Uterus (tissue), 2 donors: ENCODE results near the gene OBSCN.

Experiments
- POLR2A ChIP-seq, 2 donors: fragments of 450-650 bp; IDR thresholded peaks; one replicate each; pipeline ENCODE4 v1.6.1; 2016; ENCODE audit warnings: antibody characterized with exemption in 2 of 2, mild to moderate bottlenecking in 1 of 2, moderate library complexity in 1 of 2
- TF ChIP-seq, protein P1 (sequence below), 4 experiments: fragments of 200-600 bp in 2 of 4; fragments of 450-650 bp in 2 of 4; sonication (generic) in 2 of 4; IDR thresholded peaks; one replicate each; pipeline ENCODE4 v1.5.1; 2016 to 2019; ENCODE audit warnings: antibody characterized with exemption in 4 of 4, mild to moderate bottlenecking in 2 of 4, moderate library complexity in 1 of 4

DNA sequence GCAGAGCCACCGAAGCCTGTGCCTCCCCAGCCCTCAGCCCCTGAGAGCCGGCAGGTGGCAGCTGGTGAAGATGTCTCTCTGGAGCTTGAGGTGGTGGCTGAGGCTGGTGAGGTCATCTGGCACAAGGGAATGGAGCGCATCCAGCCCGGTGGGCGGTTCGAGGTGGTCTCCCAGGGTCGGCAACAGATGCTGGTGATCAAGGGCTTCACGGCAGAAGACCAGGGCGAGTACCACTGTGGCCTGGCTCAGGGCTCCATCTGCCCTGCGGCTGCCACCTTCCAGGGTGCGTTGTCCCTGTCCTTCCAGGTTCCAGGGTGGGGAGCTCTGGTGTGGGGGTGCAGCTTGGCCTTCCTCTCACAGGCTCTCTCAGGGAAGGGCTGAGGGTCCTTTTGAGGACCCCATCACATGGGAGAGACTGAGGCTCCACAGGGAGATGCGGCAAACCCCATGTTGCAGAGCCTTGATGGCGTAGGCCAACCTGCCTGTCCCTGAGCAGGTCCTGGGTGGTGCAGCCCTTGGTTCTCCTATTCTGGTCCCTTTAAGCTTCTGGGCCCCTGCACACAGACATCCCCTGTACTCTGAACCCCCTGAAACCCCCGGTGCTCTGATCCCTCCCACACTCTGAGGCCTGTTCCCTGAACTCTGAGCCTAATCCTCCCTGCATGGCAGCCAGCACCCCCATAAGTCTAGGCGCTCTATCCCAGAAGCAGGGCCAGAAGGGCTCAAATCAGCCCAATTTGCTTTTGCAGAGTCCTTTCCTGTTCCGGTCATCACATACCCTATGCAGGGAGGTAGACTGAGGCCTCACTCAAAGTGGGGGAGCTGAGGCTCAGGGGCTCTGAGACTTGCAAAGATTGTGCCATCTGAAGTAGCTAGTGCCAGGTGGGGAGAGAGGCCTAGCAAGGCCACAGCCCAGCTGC is 110.3 kb downstream of the OBSCN start:
- TF ChIP-seq, protein P1, sequence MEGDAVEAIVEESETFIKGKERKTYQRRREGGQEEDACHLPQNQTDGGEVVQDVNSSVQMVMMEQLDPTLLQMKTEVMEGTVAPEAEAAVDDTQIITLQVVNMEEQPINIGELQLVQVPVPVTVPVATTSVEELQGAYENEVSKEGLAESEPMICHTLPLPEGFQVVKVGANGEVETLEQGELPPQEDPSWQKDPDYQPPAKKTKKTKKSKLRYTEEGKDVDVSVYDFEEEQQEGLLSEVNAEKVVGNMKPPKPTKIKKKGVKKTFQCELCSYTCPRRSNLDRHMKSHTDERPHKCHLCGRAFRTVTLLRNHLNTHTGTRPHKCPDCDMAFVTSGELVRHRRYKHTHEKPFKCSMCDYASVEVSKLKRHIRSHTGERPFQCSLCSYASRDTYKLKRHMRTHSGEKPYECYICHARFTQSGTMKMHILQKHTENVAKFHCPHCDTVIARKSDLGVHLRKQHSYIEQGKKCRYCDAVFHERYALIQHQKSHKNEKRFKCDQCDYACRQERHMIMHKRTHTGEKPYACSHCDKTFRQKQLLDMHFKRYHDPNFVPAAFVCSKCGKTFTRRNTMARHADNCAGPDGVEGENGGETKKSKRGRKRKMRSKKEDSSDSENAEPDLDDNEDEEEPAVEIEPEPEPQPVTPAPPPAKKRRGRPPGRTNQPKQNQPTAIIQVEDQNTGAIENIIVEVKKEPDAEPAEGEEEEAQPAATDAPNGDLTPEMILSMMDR (IDR thresholded peaks at IDR 0.05) = no peak
- TF ChIP-seq POLR2A (IDR thresholded peaks at IDR 0.05) = no peak
